SK-N-MC (cell line): ENCODE data around the gene ANKS3.
"Not testable (repeated sequence)": the region's sequence is repeated elsewhere in the genome, so short reads cannot be mapped to it uniquely, and the experiment has no call there.

Experiments used
- EZH2 ChIP-seq: fragments of 200-600 bp; sonication (generic); IDR thresholded peaks from one replicate; pipeline ENCODE4 v1.6.1; 2017; ENCODE audit warnings: antibody characterized with exemption
- FOXP2 ChIP-seq: optimal IDR thresholded peaks from 2 replicates; pipeline ENCODE3; 2011; ENCODE audit warnings: mild to moderate bottlenecking, moderate library complexity; ENCODE audit not compliant: insufficient read depth; ENCODE audit errors: extremely low read length, control extremely low read depth
- POLR2AphosphoS5 ChIP-seq: IDR thresholded peaks from 2 replicates; pipeline ENCODE4 v1.6.1; 2012; ENCODE audit warnings: mild to moderate bottlenecking, low read depth, low read length, borderline replicate concordance

GRCh38 chr16:4738370-4738769 lies 4.3 kb upstream of the ANKS3 start:
- TF ChIP-seq EZH2, POLR2AphosphoS5, FOXP2: not testable (repeated sequence)
